Upper lobe of left lung (tissue), 6 donors: ENCODE results near the gene ATAD3A. TPM values are rescaled to one million over a fixed set of nuclear protein-coding genes. Genes with fewer than 3 reads are reported as not detected.

Source experiments
- ATAC-seq, 2 donors: fragments of 200-7000 bp; cut with Tn5 transposase; one replicate each; pipeline ENCODE4 v1.9.1; 2022; ENCODE audit warnings: mild to moderate bottlenecking in 2 of 2, moderate library complexity in 2 of 2; ENCODE audit not compliant: low FRiP score in 2 of 2
- DNase-seq, 2 donors: peaks; one replicate each; pipeline ENCODE4 v3.0.0-alpha.2; 2019 to 2020
- H3K27ac ChIP-seq, 4 donors: fragments of 200-600 bp; sonication (generic); one replicate each; pipeline ENCODE4 v1.5.1; 2016 to 2019
- H3K27me3 ChIP-seq, 4 donors: fragments of 200-600 bp; sonication (generic); one replicate each; pipeline ENCODE4 v1.5.1; 2017 to 2019
- H3K36me3 ChIP-seq, 4 donors: fragments of 200-600 bp; sonication (generic); one replicate each; pipeline ENCODE4 v1.5.1; 2016 to 2019
- H3K4me1 ChIP-seq, 4 donors: fragments of 200-600 bp; sonication (generic); one replicate each; pipeline ENCODE4 v1.5.1; 2018 to 2019
- H3K4me3 ChIP-seq, 4 donors: fragments of 200-600 bp; sonication (generic); one replicate each; pipeline ENCODE4 v1.5.1; 2017 to 2019; ENCODE audit warnings: mild to moderate bottlenecking in 2 of 4, moderate library complexity in 1 of 4
- H3K9me3 ChIP-seq, 4 donors: fragments of 200-600 bp; sonication (generic); one replicate each; pipeline ENCODE4 v1.5.1; 2018 to 2019
- CTCF ChIP-seq, 6 experiments: fragments of 450-650 bp in 4 of 6; fragments of 200-600 bp in 2 of 6; sonication (generic) in 2 of 6; IDR thresholded peaks; one replicate each; pipeline ENCODE4 v1.5.1; 2016 to 2019; ENCODE audit warnings: antibody characterized with exemption in 6 of 6
- EP300 ChIP-seq, 4 donors: sonication (generic); formaldehyde crosslinking; IDR thresholded peaks; one replicate each; pipeline ENCODE4 v1.5.1; 2017; ENCODE audit warnings: antibody characterized with exemption in 4 of 4, control low read depth in 2 of 4
- POLR2A ChIP-seq, 4 donors: fragments of 450-650 bp; IDR thresholded peaks; one replicate each; pipeline ENCODE4 v1.5.1; 2016 to 2017; ENCODE audit warnings: antibody characterized with exemption in 4 of 4, mild to moderate bottlenecking in 2 of 4
- POLR2AphosphoS5 ChIP-seq, 2 donors: sonication (generic); formaldehyde crosslinking; IDR thresholded peaks; one replicate each; pipeline ENCODE4 v1.5.1; 2017; ENCODE audit warnings: antibody characterized with exemption in 2 of 2
- WGBS, 2 donors: methylation state at CpG; one replicate each; pipeline ENCODE4 v1.1.5; 2017 to 2018; 5-methylcytosine and 5-hydroxymethylcytosine counted together
- total RNA-seq, 6 donors: library from RNA; depleted of rRNA in 4 of 6; stranded (reverse); fragments of >200 nt in 4 of 6; gene quantifications; one replicate each; pipeline versions ENCODE4 v1.1.0 to v1.2.1, GENCODE V29; 2016 to 2021
- donor health status: DM: no; HTN: no; CAD: no; lungs with moderate emphysema.
- donor health status: DM: no; HTN: yes; CAD: no; lungs with severe emphysema.

ATAD3A gene
- total RNA-seq, 6 donors from 2014 or later: 18.5 to 31.9 (median 24.0) TPM

GRCh38 chr1:1544544-1544943, 32.6 kb downstream of the ATAD3A start:
- no peaks in the 10 kb centered on the region for H3K27me3 ChIP-seq
- peak in 1 of 2 donors; percentile 58 for DNase-seq

GRCh38 chr1:1545946-1546737, 34.2 kb downstream of the ATAD3A start:
- peak in 1 of 2 donors; percentile 74 for DNase-seq
- TF ChIP-seq POLR2AphosphoS5 (IDR thresholded peaks at IDR 0.05): no peak
- no peak for TF ChIP-seq POLR2A (IDR thresholded peaks at IDR 0.05)
- peaks cover under 1 to 6% (median 2%) of the 10 kb centered on the region in 4 donors for H3K4me1 ChIP-seq
- peaks cover 0 to 32% (median 20%) of the 10 kb centered on the region in 4 donors for H3K36me3 ChIP-seq
- ATAC-seq: no peak
- no peak overlapping the region for H3K4me3 ChIP-seq
- H3K9me3 ChIP-seq: no peaks in the 10 kb centered on the region
- no peaks in the 10 kb centered on the region for H3K27me3 ChIP-seq
- no peak overlapping the region for H3K27ac ChIP-seq
- WGBS, 2 donors: 89 to 90% methylated on average over 7 to 23 of the region's 23 CpGs

More at GRCh38 chr1:1544544-1544943, 32.6 kb downstream of the ATAD3A start:
- Histone ChIP-seq H3K27ac (no peak overlapping the region), H3K36me3 (peaks cover 0 to 36% (median 23%) of the 10 kb centered on the region in 4 donors), H3K4me3 (no peak overlapping the region), H3K9me3 (no peaks in the 10 kb centered on the region), H3K4me1 (peaks cover 8 to 18% (median 11%) of the 10 kb centered on the region in 4 donors)
- WGBS, 2 donors: 92% methylated on average over 10 of the region's 10 CpGs
- ATAC-seq: no peak
- TF ChIP-seq POLR2A (IDR thresholded peaks at IDR 0.05) (no peak), POLR2AphosphoS5 (IDR thresholded peaks at IDR 0.05) (no peak)

GRCh38 chr1:1547011-1547410, 35.0 kb downstream of the ATAD3A start:
- Histone ChIP-seq H3K36me3 (peaks cover 0 to 24% (median 15%) of the 10 kb centered on the region in 4 donors), H3K4me3 (no peak overlapping the region), H3K27me3 (no peaks in the 10 kb centered on the region), H3K9me3 (no peaks in the 10 kb centered on the region), H3K27ac (no peak overlapping the region), H3K4me1 (peaks cover 0 to 3% (median 0%) of the 10 kb centered on the region in 4 donors)
- TF ChIP-seq EP300 (IDR thresholded peaks at IDR 0.05) (no peak), CTCF (IDR thresholded peaks at IDR 0.05) (no peak), POLR2AphosphoS5 (IDR thresholded peaks at IDR 0.05) (no peak), POLR2A (IDR thresholded peaks at IDR 0.05) (no peak)
- WGBS, 2 donors: 91 to 96% methylated on average over 8 to 9 of the region's 9 CpGs
- no peak for ATAC-seq
- DNase-seq: peak in 1 of 2 donors; percentile 66

- DNase-seq (peak in 1 of 2 donors; percentile 67), ATAC-seq (no peak)
- no peaks in the 10 kb centered on the region for H3K9me3 ChIP-seq
- no peak overlapping the region for H3K27ac ChIP-seq
- TF ChIP-seq POLR2AphosphoS5 (IDR thresholded peaks at IDR 0.05): no peak
- TF ChIP-seq CTCF (IDR thresholded peaks at IDR 0.05): no peak
- no peak for TF ChIP-seq EP300 (IDR thresholded peaks at IDR 0.05)
- no peak for TF ChIP-seq POLR2A (IDR thresholded peaks at IDR 0.05)
- peaks cover 0 to 19% (median 12%) of the 10 kb centered on the region in 4 donors for H3K36me3 ChIP-seq
- WGBS, 2 donors: 93 to 97% methylated on average over 16 to 19 of the region's 19 CpGs
- H3K4me3 ChIP-seq: no peak overlapping the region
- no peaks in the 10 kb centered on the region for H3K27me3 ChIP-seq
- H3K4me1 ChIP-seq: peaks cover 0 to 3% (median 0%) of the 10 kb centered on the region in 4 donors
These were observed 35.5 kb downstream of the ATAD3A start for GRCh38 chr1:1547476-1547875.

- Histone ChIP-seq H3K36me3 (peaks cover 0 to 8% (median 3%) of the 10 kb centered on the region in 4 donors), H3K9me3 (no peaks in the 10 kb centered on the region), H3K27me3 (no peaks in the 10 kb centered on the region), H3K4me1 (peaks cover 0 to 3% (median 0%) of the 10 kb centered on the region in 4 donors), H3K27ac (no peak overlapping the region), H3K4me3 (no peak overlapping the region)
- DNase-seq (peak in 1 of 2 donors; percentile 53), ATAC-seq (peak in 1 of 2 donors; percentile 1)
- WGBS, 2 donors: 85 to 86% methylated on average over 7 to 10 of the region's 14 CpGs
- TF ChIP-seq EP300 (IDR thresholded peaks at IDR 0.05): no peak
- peak in 1 of 2 donors; percentile 11 for TF ChIP-seq POLR2AphosphoS5 (IDR thresholded peaks at IDR 0.05)
These were observed 36.6 kb downstream of the ATAD3A start for GRCh38 chr1:1548591-1548990.

- DNase-seq: peak in 1 of 2 donors; percentile 55
- ATAC-seq: no peak
These were observed 38.1 kb downstream of the ATAD3A start for GRCh38 chr1:1550087-1550486.

More at GRCh38 chr1:1550087-1550486, 38.1 kb downstream of the ATAD3A start:
- H3K4me3 ChIP-seq: no peak overlapping the region
- H3K27ac ChIP-seq: peak overlapping the region in 1 of 4 donors; percentile 17
- no peaks in the 10 kb centered on the region for H3K9me3 ChIP-seq
- H3K4me1 ChIP-seq: peaks cover 0 to 8% (median 4%) of the 10 kb centered on the region in 4 donors
- H3K36me3 ChIP-seq: peaks cover 0 to 8% (median 3%) of the 10 kb centered on the region in 4 donors
- 81 to 84% methylated on average over 7 of the region's 7 CpGs for WGBS, 2 donors
- no peak for TF ChIP-seq POLR2A (IDR thresholded peaks at IDR 0.05)
- TF ChIP-seq CTCF (IDR thresholded peaks at IDR 0.05): no peak
- TF ChIP-seq EP300 (IDR thresholded peaks at IDR 0.05): no peak
- TF ChIP-seq POLR2AphosphoS5 (IDR thresholded peaks at IDR 0.05): no peak
- H3K27me3 ChIP-seq: no peaks in the 10 kb centered on the region
